Neutrophil (primary cell): ENCODE measurements around the gene TOP3B.

Experiments
- H3K27ac ChIP-seq: fragments of 200-600 bp; sonication (generic); 2 replicates; pipeline ENCODE4 v1.5.1; 2016; ENCODE audit warnings: mild to moderate bottlenecking, moderate library complexity
- H3K27me3 ChIP-seq: fragments of 200-600 bp; sonication (generic); 2 replicates; pipeline ENCODE4 v1.6.0; 2016; ENCODE audit warnings: mild to moderate bottlenecking
- H3K36me3 ChIP-seq: fragments of 200-600 bp; sonication (generic); 2 replicates; pipeline ENCODE4 v1.5.1; 2017
- H3K4me1 ChIP-seq, 2 experiments: fragments of 200-600 bp in 1 of 2; sonication (generic) in 1 of 2; 1 replicate in 1 of 2; 2 replicates in 1 of 2; pipeline versions ENCODE4 v1.5.1 to v1.6.1; 2013 to 2016; ENCODE audit warnings: low read depth in 1 of 2, low read length in 1 of 2, mild to moderate bottlenecking in 1 of 2, moderate library complexity in 1 of 2; ENCODE audit not compliant: control insufficient read depth in 1 of 2, insufficient read depth in 1 of 2
- H3K4me3 ChIP-seq, 2 experiments: fragments of 200-600 bp in 1 of 2; sonication (generic) in 1 of 2; 1 replicate in 1 of 2; 2 replicates in 1 of 2; pipeline ENCODE4 v1.5.1; 2013 to 2016; ENCODE audit warnings: low read depth in 1 of 2, low read length in 1 of 2, mild to moderate bottlenecking in 1 of 2, moderate library complexity in 1 of 2
- H3K9me3 ChIP-seq: fragments of 200-600 bp; sonication (generic); 2 replicates; pipeline ENCODE4 v1.5.1; 2016
- TF ChIP-seq, protein P1 (sequence below): fragments of 200-600 bp; sonication (generic); IDR thresholded peaks from 2 replicates; pipeline ENCODE4 v1.5.1; 2016; ENCODE audit warnings: antibody characterized with exemption

The TOP3B gene

DNA sequence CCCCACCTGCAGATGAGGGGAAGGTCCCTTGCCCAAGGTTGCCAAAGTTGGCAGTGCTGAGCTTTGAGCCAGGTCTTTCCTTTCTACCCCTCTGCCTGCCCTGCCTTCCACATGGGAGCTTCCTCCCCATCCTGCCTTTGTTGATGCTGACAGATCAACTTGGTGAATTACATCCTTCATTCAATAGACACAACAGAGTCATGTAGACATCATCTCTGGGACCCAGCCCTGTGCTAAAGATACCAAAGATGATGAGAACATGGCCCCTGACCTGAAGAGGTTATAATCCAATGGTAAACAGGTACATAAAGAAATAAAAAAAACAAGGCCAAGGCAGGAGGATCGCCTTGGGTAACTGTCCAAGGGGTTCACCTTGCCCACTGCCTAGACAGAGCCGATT lies 72.7 kb downstream of the TOP3B start:
- Histone ChIP-seq H3K4me3 (no peak overlapping the region), H3K27ac (no peak overlapping the region), H3K36me3 (no peaks in the 10 kb centered on the region), H3K27me3 (no peaks in the 10 kb centered on the region), H3K9me3 (no peaks in the 10 kb centered on the region), H3K4me1 (no peaks in the 10 kb centered on the region)
- TF ChIP-seq, protein P1, sequence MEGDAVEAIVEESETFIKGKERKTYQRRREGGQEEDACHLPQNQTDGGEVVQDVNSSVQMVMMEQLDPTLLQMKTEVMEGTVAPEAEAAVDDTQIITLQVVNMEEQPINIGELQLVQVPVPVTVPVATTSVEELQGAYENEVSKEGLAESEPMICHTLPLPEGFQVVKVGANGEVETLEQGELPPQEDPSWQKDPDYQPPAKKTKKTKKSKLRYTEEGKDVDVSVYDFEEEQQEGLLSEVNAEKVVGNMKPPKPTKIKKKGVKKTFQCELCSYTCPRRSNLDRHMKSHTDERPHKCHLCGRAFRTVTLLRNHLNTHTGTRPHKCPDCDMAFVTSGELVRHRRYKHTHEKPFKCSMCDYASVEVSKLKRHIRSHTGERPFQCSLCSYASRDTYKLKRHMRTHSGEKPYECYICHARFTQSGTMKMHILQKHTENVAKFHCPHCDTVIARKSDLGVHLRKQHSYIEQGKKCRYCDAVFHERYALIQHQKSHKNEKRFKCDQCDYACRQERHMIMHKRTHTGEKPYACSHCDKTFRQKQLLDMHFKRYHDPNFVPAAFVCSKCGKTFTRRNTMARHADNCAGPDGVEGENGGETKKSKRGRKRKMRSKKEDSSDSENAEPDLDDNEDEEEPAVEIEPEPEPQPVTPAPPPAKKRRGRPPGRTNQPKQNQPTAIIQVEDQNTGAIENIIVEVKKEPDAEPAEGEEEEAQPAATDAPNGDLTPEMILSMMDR: no peak

DNA sequence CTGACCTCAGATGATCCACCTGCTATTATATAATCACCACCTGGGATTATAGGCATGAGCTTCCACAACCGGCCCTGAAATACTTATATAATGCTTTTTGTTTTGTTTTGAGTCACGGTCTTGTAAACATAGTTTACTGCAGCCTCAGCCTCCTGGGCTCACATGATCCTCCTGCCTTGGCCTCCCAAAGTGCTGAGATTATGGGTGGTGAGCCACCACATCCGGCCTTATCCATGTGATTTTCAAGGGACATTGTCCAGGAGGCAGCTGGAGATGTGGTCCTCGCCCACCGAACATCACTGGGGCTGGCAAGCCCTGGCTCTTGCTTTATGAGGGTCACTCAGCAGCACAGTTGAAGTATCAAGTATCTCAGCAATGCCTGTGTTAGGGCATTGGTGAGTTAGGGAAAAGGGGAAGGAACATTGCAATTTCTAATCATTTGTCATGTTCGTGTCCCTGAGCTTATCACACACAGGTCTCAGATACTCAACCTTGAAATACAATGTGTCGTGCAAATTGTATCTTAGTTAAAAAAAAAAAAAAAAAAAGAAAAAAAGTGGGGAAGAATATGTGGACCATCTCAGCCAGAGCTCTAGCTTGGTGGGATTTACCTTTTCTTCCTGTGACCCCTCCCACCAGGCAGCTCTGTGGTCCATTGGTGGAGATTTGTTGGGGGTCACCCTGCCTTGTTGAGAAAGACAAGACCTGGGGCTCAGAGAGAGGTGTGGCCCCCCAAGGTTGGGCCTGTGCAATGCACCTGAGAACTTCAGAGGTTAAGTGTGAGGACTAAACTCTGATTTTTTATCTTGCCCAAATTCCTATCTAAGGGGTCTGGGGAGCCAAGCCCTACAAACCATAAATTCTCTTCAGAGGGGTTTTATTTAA lies 74.7 kb downstream of the TOP3B start:
- TF ChIP-seq, protein P1: no peak
- no peaks in the 10 kb centered on the region for H3K4me1 ChIP-seq
- H3K9me3 ChIP-seq: no peaks in the 10 kb centered on the region
- H3K36me3 ChIP-seq: no peaks in the 10 kb centered on the region
- H3K4me3 ChIP-seq: no peak overlapping the region
- no peaks in the 10 kb centered on the region for H3K27me3 ChIP-seq
- H3K27ac ChIP-seq: no peak overlapping the region
